K562 (cell line): ENCODE results near the gene TMOD2. TPM values are rescaled to one million over a fixed set of nuclear protein-coding genes. Genes with fewer than 3 reads are reported as not detected.

ENCODE experiments used
- ADNP ChIP-seq: fragments of 200-800 bp; sonication (Bioruptor generic); IDR thresholded peaks from 2 replicates; pipeline ENCODE4 v1.6.1; 2016; ENCODE audit warnings: missing genetic modification characterization, missing compliant biosample characterization
- GATAD2B ChIP-seq: fragments of 450-650 bp; IDR thresholded peaks from 2 replicates; pipeline ENCODE4 v1.6.1; 2017; ENCODE audit warnings: mild to moderate bottlenecking, borderline replicate concordance
- KDM4B ChIP-seq, 2 experiments: fragments of 450-650 bp in 1 of 2; sonication (generic) in 1 of 2; IDR thresholded peaks; 2 replicates each; pipeline ENCODE4 v1.6.1; 2016 to 2017; ENCODE audit warnings: borderline replicate concordance in 2 of 2, antibody characterized with exemption in 1 of 2, low read depth in 1 of 2, mild to moderate bottlenecking in 1 of 2
- KLF6 ChIP-seq: fragments of 250-450 bp; sonication (Bioruptor Pico); IDR thresholded peaks from 2 replicates; pipeline ENCODE4 v1.4.0; 2020; ENCODE audit warnings: mild to moderate bottlenecking, moderate library complexity, borderline replicate concordance
- NBN ChIP-seq: fragments of 450-650 bp; IDR thresholded peaks from 2 replicates; pipeline ENCODE4 v1.6.1; 2016; ENCODE audit warnings: low read depth, mild to moderate bottlenecking
- PHB2 ChIP-seq: fragments of 450-650 bp; IDR thresholded peaks from 2 replicates; pipeline ENCODE4 v1.6.1; 2017; ENCODE audit warnings: low read depth
- RBM39 ChIP-seq: fragments of 200-400 bp; formaldehyde crosslinking; optimal IDR thresholded peaks from 2 replicates; pipeline ENCODE3; 2018; ENCODE audit warnings: low read depth, low read length
- STAT5A ChIP-seq: IDR thresholded peaks from 2 replicates; pipeline ENCODE4 v1.6.1; 2012; ENCODE audit warnings: low read length, inconsistent platforms, borderline replicate concordance
- TARDBP ChIP-seq: fragments of 450-650 bp; IDR thresholded peaks from 2 replicates; pipeline ENCODE4 v1.6.1; 2016
- TBP ChIP-seq: optimal IDR thresholded peaks from 2 replicates; pipeline ENCODE3; 2011; ENCODE audit warnings: low read depth, low read length, improper control_type of control experiment
- U2AF1 ChIP-seq: fragments of 200-400 bp; formaldehyde crosslinking; optimal IDR thresholded peaks from 2 replicates; pipeline ENCODE3; 2017; ENCODE audit warnings: mild to moderate bottlenecking, low read depth, low read length, moderate library complexity
- ZNF197 ChIP-seq: fragments of 200-800 bp; sonication (Bioruptor generic); IDR thresholded peaks from 2 replicates; pipeline ENCODE4 v1.6.1; 2016; ENCODE audit warnings: low read depth, missing genetic modification characterization, missing compliant biosample characterization
- ZSCAN29 ChIP-seq: fragments of 450-650 bp; IDR thresholded peaks from 2 replicates; pipeline ENCODE4 v1.6.1; 2017
- polyA plus RNA-seq, 8 experiments: library from polyadenylated mRNA; depleted of rRNA in 4 of 8; stranded (reverse) in 5 of 8; unstranded in 3 of 8; fragments of >200 nt; fragmentation: Nextera tagmentation in 2 of 8; fragmentation: Illumina TruSeq in 1 of 8; extraction: Ambion mirVana in 2 of 8; extraction: Trizol in 1 of 8; gene quantifications; 2 replicates each; pipeline versions ENCODE4 v1.2.1 to v1.2.3, GENCODE V29; 2011 to 2014; ENCODE audit warnings: inconsistent platforms in 1 of 8, missing spikeins in 1 of 8
- total RNA-seq, 7 experiments: library from RNA; depleted of rRNA in 6 of 7; stranded (reverse); fragments of >200 nt in 6 of 7; fragmentation: Illumina TruSeq in 2 of 7; extraction: Trizol in 2 of 7; gene quantifications; 2 replicates each; pipeline versions ENCODE4 v1.2.1 to v1.2.3, GENCODE V29; 2011 to 2021; ENCODE audit warnings: low replicate concordance in 1 of 7
- TF ChIP-seq, protein P1 (sequence below): fragments of 450-650 bp; IDR thresholded peaks from 2 replicates; pipeline ENCODE4 v1.6.1; 2016
- TF ChIP-seq, protein P2 (sequence below), 3 experiments: fragments of 200-800 bp in 1 of 3; fragments of 250-450 bp in 1 of 3; fragments of 450-650 bp in 1 of 3; sonication (Bioruptor Pico) in 1 of 3; sonication (Bioruptor generic) in 1 of 3; formaldehyde crosslinking in 1 of 3; IDR thresholded peaks; 2 replicates each; pipeline versions ENCODE4 v1.6.1 to v1.8.0; 2016 to 2022; ENCODE audit warnings: mild to moderate bottlenecking in 2 of 3, missing genetic modification characterization in 2 of 3, missing compliant biosample characterization in 1 of 3, moderate library complexity in 1 of 3
- TF ChIP-seq, protein P3 (sequence below), 2 experiments: fragments of 450-650 bp in 1 of 2; IDR thresholded peaks; 2 replicates each; pipeline ENCODE4 v1.6.1; 2011 to 2017; ENCODE audit warnings: low read depth in 2 of 2, antibody characterized with exemption in 1 of 2, borderline replicate concordance in 1 of 2, low read length in 1 of 2, mild to moderate bottlenecking in 1 of 2, mixed read lengths in 1 of 2; ENCODE audit not compliant: control insufficient read depth in 1 of 2
- TF ChIP-seq, protein P4 (sequence below): IDR thresholded peaks from 2 replicates; pipeline ENCODE4 v1.6.1; 2016; ENCODE audit warnings: missing genetic modification characterization, missing compliant biosample characterization

The TMOD2 gene
- total and polyA plus RNA-seq, 9 of the 15 experiments (the other 6 are each of a cell fraction or from before 2014, with no cell fraction given) = 0.49 to 3.8 (median 3.0) TPM

DNA sequence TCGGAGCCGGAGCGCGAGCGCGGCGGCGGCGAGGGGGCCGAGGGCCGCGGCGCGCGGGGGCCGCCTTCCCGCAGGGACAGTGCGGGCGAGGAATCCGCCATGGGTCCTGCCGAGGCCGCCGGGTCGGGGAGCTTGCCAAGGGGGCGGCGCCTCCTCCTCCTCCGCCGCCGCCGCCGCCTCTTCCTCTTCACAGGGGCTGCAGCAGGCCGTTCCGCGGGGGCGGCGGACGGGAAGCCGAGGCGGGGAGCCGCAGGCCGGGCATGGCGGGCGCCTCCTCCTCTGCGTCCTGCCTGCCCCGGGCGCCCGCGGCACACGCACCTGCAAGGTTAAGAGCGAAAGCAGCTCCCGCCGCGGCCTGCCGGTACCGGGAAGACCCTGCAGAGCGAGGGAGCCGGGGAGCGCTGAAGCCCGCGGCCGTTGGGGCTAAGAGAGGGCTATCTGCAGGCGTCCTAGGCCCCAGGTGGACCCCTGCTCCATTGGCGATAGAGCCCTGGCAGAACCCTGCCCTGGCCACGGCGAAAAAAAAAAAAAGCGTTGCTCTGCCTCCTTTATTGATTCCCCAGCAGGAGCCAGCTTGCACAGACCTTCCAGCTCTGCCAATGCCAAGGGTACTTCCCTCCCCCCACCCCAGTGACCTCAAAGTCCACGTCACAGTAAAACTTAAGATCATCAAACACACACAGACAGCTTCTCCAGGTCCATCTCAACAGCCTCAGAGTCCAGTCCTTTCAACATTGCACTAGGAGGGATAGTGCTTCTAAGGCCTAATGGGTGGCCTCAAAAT lies 13.7 kb upstream of the TMOD2 start, which contains the start of gene LYSMD2 (continued):
- TF ChIP-seq TBP (no peak), ADNP (tag) (no peak), TARDBP (no peak), NBN (no peak), GATAD2B (peak; percentile 63; the same call in 1 of the 2 replicates), PHB2 (no peak), KLF6 (CRISPR knock-in tag) (no peak), U2AF1 (no peak), ZSCAN29 (no peak), RBM39 (no peak), ZNF197 (no peak), KDM4B (IDR thresholded peaks at IDR 0.05; ENCODE audit: borderline replicate concordance in 2 of 2, low read depth in 1 of 2) (no peak), STAT5A (no peak)
- TF ChIP-seq, protein P1, sequence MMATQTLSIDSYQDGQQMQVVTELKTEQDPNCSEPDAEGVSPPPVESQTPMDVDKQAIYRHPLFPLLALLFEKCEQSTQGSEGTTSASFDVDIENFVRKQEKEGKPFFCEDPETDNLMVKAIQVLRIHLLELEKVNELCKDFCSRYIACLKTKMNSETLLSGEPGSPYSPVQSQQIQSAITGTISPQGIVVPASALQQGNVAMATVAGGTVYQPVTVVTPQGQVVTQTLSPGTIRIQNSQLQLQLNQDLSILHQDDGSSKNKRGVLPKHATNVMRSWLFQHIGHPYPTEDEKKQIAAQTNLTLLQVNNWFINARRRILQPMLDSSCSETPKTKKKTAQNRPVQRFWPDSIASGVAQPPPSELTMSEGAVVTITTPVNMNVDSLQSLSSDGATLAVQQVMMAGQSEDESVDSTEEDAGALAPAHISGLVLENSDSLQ = no peak
- TF ChIP-seq, protein P2, sequence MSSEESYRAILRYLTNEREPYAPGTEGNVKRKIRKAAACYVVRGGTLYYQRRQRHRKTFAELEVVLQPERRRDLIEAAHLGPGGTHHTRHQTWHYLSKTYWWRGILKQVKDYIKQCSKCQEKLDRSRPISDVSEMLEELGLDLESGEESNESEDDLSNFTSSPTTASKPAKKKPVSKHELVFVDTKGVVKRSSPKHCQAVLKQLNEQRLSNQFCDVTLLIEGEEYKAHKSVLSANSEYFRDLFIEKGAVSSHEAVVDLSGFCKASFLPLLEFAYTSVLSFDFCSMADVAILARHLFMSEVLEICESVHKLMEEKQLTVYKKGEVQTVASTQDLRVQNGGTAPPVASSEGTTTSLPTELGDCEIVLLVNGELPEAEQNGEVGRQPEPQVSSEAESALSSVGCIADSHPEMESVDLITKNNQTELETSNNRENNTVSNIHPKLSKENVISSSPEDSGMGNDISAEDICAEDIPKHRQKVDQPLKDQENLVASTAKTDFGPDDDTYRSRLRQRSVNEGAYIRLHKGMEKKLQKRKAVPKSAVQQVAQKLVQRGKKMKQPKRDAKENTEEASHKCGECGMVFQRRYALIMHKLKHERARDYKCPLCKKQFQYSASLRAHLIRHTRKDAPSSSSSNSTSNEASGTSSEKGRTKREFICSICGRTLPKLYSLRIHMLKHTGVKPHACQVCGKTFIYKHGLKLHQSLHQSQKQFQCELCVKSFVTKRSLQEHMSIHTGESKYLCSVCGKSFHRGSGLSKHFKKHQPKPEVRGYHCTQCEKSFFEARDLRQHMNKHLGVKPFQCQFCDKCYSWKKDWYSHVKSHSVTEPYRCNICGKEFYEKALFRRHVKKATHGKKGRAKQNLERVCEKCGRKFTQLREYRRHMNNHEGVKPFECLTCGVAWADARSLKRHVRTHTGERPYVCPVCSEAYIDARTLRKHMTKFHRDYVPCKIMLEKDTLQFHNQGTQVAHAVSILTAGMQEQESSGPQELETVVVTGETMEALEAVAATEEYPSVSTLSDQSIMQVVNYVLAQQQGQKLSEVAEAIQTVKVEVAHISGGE (CRISPR knock-in tag; IDR thresholded peaks at IDR 0.05) = peak in 1 of 3 experiments; percentile 49; a peak in 2 of 6 replicates
- TF ChIP-seq, protein P3, sequence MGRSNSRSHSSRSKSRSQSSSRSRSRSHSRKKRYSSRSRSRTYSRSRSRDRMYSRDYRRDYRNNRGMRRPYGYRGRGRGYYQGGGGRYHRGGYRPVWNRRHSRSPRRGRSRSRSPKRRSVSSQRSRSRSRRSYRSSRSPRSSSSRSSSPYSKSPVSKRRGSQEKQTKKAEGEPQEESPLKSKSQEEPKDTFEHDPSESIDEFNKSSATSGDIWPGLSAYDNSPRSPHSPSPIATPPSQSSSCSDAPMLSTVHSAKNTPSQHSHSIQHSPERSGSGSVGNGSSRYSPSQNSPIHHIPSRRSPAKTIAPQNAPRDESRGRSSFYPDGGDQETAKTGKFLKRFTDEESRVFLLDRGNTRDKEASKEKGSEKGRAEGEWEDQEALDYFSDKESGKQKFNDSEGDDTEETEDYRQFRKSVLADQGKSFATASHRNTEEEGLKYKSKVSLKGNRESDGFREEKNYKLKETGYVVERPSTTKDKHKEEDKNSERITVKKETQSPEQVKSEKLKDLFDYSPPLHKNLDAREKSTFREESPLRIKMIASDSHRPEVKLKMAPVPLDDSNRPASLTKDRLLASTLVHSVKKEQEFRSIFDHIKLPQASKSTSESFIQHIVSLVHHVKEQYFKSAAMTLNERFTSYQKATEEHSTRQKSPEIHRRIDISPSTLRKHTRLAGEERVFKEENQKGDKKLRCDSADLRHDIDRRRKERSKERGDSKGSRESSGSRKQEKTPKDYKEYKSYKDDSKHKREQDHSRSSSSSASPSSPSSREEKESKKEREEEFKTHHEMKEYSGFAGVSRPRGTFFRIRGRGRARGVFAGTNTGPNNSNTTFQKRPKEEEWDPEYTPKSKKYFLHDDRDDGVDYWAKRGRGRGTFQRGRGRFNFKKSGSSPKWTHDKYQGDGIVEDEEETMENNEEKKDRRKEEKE (IDR thresholded peaks at IDR 0.05; ENCODE audit: borderline replicate concordance in 1 of 2, control insufficient read depth in 1 of 2, low read depth in 2 of 2, low read length in 1 of 2) = no peak
- TF ChIP-seq, protein P4, sequence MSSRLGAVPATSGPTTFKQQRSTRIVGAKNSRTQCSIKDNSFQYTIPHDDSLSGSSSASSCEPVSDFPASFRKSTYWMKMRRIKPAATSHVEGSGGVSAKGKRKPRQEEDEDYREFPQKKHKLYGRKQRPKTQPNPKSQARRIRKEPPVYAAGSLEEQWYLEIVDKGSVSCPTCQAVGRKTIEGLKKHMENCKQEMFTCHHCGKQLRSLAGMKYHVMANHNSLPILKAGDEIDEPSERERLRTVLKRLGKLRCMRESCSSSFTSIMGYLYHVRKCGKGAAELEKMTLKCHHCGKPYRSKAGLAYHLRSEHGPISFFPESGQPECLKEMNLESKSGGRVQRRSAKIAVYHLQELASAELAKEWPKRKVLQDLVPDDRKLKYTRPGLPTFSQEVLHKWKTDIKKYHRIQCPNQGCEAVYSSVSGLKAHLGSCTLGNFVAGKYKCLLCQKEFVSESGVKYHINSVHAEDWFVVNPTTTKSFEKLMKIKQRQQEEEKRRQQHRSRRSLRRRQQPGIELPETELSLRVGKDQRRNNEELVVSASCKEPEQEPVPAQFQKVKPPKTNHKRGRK = no peak
